GM18870 (cell line): Measurements from ENCODE around the gene C15orf62.

ENCODE experiments used
- ATAC-seq: cut with Tn5 transposase; IDR thresholded peaks from one replicate; pipeline ENCODE4 v1.9.1; 2021; ENCODE audit warnings: moderate library complexity; ENCODE audit not compliant: unreplicated experiment

C15orf62 gene

DNA sequence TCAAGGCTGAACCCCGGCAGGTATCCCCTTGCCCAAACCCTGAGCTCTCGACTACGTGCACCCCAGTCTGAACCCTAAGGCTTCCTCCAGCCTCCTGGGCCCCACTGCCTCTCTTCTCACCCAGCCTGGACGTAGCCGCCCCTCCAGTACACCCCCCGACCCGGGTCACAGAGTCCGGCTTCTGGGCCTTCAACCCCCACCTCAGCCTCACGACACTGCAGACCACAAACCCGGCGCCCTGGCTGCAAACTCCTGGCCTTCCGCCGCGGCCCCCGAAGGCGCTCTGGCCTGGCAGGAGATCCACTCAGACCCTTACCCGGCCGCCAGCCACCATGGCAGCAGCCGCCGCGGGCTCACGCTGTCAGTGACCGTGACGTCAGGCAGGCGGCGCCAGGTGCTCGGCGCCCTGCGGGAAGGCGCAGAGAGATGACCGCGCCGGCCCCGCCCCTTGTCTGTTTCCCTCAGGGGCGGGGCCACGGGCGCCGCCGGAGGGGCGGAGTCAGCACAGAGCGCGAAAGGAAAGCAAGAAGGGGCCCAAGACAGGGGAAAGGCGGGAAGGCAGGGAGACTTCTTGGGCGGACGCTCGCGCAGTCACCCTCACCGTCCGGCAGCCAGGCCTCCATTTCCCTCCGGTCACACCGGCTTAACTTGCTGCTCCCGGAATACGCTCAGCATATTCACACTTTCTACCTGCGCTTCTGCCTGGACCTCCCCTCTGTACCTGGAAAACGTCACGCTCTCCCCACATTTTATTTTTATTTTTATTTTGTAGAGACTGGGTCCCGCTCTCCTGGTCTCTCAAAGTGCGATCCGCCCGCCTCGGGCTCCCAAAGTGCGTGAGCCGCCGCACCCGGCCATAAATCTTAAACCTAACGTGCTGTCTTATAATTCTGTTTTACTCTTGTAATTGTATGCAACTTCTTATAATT lies 14.6 kb upstream of the C15orf62 start, which contains the start of gene RMDN3:
Gene RMDN3 (minus strand): TSS at position 372 of the 929 bp plus-strand sequence. CDS start 471 bp downstream, outside the sequence.
- ATAC-seq = peak; percentile 52

DNA sequence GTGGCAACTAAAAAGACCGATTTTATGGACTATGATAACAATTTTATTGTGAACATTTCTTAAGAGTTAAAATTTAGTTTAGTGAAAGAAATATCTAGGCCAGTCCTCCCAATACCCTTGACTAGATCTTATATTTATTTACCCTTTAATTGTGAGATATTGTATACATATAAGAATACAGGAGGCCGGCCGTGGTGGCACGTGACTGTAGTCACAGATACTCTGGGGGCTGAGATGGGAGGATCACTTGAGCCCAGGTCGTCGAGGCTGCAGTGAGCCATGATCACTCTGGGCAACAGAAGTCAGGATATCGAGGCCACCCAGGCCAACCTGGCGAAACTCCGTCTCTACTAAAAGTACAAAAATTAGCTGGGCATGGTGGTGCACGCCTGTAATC lies 14.0 kb upstream of the C15orf62 start:
- no peak for ATAC-seq

- ATAC-seq = no peak
These were observed 12.8 kb upstream of the C15orf62 start for GRCh38 chr15:40756938-40757337.

GRCh38 chr15:40759961-40760360 lies 9.8 kb upstream of the C15orf62 start:
- no peak for ATAC-seq

DNA sequence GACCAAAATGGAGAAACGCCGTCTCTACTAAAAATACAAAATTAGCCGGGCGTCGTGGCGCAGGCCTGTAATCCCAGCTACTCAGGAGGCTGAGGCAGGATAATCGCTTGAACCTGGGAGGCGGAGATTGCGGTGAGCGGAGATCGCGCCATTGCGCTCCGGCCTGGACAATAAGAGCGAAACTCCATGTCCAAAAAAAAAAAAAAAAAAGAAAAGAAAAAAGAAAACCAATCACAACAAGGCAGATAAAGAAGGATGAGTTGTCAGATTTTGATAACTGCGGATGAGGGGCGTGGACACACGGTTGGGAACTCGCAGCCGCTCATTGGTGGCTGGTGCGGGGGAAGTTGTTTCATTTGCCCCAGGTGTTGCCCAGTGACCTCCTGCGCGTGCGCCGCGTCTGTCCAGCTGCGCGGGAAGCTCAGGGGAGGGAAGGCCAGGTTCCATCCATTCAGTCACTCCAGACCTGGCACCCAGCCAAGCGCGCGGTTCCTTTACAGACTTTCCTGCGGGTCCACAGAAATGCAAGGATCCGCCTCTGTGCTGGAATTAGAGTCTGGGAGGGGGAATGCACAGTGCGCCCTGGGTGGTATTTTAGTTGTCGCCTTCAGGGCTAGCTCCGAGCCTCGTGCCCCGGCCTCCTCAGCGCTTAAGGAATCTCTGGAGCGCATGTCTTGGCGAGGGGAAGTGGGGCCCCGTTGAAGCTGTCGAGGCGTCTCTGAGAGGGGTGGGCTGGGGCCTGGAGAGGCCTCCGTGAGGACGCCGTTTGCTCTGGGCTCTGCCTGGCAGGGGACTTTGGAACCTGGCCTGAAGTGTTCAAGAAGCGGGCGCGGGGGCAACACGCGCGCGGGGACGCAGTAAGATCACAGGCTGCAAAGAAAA lies 6.6 kb upstream of the C15orf62 start:
- no peak for ATAC-seq

DNA sequence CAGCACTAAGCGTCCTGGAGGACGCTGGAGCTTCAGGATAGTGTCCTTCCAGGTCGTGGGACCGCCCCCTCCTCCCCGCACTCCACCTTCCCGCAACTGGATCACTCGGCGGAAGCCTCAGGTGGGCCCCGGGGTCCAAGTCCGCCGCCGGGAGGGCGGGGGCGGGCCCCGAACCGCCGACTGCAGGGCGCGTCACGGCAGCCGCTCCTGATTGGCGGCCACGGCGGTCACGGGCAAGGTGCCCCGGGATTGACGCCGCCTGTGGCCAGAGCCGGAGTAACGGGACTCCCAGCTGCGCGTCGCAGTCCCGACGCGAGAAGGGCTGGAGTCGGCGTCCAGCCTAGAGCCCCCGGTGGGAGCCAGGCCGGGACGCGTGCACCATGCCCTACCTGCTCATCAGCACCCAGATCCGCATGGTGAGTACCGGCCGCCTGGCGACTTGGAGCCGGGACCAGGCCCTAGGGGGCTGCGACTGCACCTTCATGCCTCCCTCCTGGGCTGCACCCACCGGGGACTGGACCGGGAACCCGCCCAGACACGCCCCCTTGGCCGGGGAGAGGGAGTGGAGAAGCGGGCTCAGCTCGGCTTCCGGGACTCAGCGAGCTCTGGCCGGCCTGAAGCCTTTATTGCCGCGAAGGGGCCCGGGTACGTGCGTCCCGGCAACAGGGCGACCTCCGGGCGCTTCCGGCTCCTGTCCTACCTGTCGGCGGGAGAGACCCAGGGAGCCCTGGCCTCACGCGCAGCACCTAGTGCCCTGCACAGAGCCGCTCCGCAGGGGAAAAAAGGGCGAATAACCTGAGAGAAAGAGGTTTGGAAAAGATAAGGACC lies 5.8 kb upstream of the C15orf62 start, which contains the start of gene GCHFR:
Gene GCHFR (plus strand): TSS at position 268 of the 828 bp plus-strand sequence. CDS start 113 bp downstream, at position 381.
- ATAC-seq = no peak

GRCh38 chr15:40764629-40765103 lies 5.1 kb upstream of the C15orf62 start:
- no peak for ATAC-seq

- ATAC-seq = no peak
These were observed 3.5 kb upstream of the C15orf62 start for GRCh38 chr15:40766194-40766815.

- ATAC-seq = no peak
These were observed 2.6 kb upstream of the C15orf62 start for GRCh38 chr15:40766906-40767837.

DNA sequence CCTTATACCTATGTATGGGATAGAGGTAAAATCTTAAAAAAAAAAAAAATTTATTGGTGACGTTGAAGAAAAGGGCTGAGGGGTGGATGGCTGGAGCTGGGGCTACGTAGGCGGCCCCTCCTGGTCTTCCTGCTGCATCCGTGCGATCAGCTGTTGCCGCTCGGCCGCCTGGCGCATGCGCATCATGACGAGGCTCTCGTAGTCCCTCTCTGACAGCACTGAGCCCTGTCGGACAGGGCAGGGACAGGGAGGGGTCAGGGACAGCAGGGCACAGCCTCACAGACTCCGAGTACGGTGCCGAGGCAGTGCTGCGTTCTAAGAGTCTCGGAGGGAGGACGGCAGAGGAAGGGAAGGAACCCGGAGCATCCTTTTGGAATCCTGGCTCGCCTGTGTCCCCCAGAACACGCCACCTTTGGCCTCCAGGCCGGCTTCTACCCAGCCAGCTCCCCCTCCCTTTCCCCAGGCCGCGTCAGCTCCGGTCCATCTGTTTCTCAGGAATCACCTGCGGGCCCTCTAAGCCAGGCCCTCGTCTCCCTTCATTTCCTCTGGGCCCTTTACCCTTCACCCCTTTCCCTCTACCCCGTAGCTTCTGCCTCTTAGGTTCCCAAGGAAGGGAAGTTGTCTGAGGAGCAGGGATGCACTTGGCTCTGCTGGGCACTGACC lies 1.8 kb upstream of the C15orf62 start:
- no peak for ATAC-seq

DNA sequence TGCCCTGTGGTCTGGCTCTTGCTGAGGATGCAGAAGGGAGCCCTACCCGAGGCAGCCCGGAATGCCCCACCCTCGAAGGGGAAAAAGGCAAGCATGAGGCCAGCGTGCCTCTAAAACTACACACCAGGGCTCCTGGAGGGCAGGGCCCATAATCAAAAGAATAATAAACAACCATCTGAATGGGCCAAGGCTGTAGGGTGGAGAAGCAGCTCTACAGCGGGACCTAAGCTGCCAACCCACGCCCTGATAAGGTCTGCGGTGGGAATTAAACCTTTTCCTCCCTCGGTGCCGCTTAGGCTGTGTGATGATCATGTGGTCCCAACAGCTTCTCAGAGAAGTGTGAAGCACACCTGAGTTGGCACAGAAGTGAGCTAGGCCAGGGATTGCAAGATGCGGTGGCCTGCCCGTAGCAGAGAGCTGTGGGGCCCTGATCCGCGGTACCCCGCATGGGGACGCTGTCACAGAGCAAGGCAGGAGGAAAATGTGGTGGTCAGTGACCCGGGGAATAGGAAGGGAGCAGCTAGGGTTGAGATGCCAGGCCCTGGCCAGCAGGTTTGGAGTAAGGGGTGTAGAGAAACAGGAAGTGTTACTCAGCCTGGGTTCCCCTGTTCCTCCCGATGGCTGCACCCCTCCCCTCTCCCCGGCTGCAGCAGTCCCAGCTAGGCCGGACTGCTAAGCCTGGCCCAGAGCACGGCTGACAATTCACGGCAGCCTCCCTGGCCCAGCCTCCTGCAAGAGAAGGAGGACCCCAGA lies 1.1 kb upstream of the C15orf62 start:
- no peak for ATAC-seq

DNA sequence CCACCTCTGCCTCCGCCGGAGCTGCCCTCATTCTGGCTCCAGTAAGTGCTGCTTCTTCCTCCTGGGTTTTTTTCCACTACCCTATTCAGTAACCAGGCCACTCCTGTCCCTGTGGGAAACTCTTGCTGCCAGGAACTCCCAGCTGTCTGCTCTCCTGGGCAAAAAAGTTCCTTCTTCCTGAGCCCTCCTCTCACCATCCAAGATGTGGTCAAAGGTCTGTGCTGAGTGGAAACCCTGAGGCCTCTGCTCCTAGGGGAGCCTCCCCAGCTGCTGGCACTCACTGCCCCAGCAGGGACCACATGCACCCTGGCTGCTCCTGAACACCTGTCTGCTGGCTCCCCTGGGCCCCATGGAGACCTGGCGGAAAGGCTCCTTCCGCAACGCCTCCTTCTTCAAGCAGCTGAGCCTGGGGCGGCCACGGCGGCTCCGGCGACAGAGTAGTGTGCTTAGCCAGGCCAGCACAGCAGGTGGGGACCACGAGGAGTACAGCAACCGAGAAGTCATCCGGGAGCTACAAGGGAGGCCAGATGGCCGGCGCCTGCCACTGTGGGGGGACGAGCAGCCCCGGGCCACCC lies 454 bp downstream of the C15orf62 start:
- no peak for ATAC-seq

GRCh38 chr15:40771242-40771641 lies 1.5 kb downstream of the C15orf62 start:
- ATAC-seq = no peak

DNA sequence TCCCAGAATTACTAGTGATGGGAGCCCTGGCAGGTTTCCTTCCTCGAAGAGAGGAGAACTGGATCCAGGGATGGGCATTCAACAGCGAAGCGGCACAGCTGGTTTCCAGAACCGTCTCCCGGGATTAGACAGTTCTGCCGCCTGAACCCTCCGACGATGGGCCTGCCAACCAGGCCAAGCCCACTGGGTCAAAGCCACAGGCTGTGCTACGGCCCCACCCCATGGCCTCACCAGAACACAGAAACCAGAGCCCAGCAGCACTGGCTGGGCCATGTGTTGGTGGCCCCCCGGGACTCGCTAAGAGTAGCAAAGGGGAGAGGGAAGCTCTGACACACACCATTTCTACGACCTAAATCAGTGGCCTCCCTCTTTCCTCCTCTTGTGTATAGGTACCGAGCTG lies 2.2 kb downstream of the C15orf62 start:
- ATAC-seq = no peak

- no peak for ATAC-seq
These were observed 3.7 kb downstream of the C15orf62 start for GRCh38 chr15:40773496-40773895.

- ATAC-seq = no peak
These were observed 4.1 kb downstream of the C15orf62 start for GRCh38 chr15:40773902-40774301.

DNA sequence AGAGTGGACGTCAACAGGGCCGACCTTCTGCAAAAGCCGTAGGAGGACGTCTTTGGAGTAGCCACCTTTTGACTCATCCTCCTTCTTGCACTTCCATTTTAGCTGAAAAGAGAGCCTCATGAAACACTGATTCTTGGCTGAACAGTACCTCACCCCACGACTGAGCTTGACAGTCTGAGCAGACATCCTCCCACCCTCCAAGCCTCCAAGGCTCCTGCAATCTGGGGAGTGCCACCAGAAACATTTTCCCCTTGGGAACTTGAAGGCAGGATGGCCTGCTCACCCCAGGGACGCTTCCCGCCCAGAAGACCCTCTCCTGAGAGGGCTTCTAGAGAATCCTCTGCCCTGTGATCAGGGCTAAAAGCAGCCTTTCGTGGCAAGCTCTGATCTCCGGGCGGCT lies 5.2 kb downstream of the C15orf62 start:
- ATAC-seq = no peak
